SU-DHL-6 (cell line): ENCODE measurements around the gene LDLRAD3.

Experiments used
- EZH2phosphoT487 ChIP-seq: fragments of 200-600 bp; sonication (generic), shearing (Covaris generic); conservative IDR thresholded peaks from 2 replicates; pipeline ENCODE4 v1.6.1; 2018; ENCODE audit warnings: mild to moderate bottlenecking, antibody characterized with exemption, low read length, moderate library complexity, mixed read lengths
- TF ChIP-seq, protein P1 (sequence below): fragments of 200-600 bp; sonication (generic); IDR thresholded peaks from one replicate; pipeline ENCODE4 v1.5.1; 2017; ENCODE audit warnings: antibody characterized with exemption, mild to moderate bottlenecking, low read length, moderate library complexity; ENCODE audit not compliant: insufficient read depth, poor library complexity, severe bottlenecking

DNA sequence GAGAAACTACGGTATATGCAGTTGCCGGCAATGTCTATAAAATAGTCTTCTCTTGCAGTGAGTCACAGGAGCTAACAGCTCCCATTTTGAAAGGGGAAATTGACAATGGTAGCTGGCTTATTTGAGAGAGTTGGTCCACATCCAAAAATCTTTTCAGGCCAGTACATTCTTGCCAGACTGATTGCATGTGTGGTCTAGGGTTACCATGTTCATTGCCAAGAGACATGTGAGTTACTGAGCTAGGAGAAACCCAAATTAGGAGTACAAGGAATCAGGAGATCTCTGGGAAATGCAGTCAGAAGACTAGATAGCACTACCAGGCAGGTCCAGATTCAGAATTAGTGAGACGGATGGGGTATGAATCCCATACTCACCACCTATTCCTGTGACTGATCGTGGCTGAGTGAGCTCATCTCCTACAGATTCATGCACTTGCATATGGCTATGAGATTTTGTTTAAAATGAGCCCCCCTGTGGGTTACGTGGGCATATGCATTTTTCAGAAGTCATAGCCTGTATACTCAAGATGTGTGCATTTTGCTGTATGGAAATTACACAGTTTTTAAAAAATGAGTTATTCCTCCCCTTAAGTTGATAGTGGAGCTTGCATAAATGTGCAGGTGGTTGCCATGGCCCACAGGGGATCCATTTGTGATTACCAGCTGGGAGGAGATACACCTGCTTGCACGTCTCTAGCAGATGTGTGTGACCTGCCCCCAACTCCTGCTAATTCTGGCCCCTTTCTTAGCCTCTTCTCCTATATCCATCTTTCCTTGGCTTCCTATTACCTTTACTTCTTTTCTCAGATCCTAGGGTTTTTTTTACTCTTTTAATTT lies 242.7 kb downstream of the LDLRAD3 start:
- TF ChIP-seq, protein P1, sequence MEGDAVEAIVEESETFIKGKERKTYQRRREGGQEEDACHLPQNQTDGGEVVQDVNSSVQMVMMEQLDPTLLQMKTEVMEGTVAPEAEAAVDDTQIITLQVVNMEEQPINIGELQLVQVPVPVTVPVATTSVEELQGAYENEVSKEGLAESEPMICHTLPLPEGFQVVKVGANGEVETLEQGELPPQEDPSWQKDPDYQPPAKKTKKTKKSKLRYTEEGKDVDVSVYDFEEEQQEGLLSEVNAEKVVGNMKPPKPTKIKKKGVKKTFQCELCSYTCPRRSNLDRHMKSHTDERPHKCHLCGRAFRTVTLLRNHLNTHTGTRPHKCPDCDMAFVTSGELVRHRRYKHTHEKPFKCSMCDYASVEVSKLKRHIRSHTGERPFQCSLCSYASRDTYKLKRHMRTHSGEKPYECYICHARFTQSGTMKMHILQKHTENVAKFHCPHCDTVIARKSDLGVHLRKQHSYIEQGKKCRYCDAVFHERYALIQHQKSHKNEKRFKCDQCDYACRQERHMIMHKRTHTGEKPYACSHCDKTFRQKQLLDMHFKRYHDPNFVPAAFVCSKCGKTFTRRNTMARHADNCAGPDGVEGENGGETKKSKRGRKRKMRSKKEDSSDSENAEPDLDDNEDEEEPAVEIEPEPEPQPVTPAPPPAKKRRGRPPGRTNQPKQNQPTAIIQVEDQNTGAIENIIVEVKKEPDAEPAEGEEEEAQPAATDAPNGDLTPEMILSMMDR: no peak
- TF ChIP-seq EZH2phosphoT487: no peak
